ENCODE data around the gene PXN.

DNA sequence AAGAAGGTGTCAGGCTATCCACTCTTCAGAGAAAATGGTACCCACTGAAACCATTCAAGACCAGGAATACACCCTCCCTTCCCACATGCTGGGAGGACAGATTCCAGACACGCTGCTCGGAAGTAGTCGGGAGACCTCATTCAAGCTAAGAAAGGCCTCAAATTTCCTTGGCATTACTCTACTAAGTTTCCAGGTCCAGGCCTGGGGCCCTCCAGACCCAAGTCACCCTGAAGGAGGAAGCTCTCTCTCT is 37.6 kb downstream of the PXN start:
- TF ChIP-seq, protein P1, sequence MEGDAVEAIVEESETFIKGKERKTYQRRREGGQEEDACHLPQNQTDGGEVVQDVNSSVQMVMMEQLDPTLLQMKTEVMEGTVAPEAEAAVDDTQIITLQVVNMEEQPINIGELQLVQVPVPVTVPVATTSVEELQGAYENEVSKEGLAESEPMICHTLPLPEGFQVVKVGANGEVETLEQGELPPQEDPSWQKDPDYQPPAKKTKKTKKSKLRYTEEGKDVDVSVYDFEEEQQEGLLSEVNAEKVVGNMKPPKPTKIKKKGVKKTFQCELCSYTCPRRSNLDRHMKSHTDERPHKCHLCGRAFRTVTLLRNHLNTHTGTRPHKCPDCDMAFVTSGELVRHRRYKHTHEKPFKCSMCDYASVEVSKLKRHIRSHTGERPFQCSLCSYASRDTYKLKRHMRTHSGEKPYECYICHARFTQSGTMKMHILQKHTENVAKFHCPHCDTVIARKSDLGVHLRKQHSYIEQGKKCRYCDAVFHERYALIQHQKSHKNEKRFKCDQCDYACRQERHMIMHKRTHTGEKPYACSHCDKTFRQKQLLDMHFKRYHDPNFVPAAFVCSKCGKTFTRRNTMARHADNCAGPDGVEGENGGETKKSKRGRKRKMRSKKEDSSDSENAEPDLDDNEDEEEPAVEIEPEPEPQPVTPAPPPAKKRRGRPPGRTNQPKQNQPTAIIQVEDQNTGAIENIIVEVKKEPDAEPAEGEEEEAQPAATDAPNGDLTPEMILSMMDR (IDR thresholded peaks at IDR 0.05): no peak
- no peak for TF ChIP-seq POLR2A (IDR thresholded peaks at IDR 0.05)
